ENCODE results near the gene ALOX15B.

Gene ALOX15B, protein sequence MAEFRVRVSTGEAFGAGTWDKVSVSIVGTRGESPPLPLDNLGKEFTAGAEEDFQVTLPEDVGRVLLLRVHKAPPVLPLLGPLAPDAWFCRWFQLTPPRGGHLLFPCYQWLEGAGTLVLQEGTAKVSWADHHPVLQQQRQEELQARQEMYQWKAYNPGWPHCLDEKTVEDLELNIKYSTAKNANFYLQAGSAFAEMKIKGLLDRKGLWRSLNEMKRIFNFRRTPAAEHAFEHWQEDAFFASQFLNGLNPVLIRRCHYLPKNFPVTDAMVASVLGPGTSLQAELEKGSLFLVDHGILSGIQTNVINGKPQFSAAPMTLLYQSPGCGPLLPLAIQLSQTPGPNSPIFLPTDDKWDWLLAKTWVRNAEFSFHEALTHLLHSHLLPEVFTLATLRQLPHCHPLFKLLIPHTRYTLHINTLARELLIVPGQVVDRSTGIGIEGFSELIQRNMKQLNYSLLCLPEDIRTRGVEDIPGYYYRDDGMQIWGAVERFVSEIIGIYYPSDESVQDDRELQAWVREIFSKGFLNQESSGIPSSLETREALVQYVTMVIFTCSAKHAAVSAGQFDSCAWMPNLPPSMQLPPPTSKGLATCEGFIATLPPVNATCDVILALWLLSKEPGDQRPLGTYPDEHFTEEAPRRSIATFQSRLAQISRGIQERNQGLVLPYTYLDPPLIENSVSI

DNA sequence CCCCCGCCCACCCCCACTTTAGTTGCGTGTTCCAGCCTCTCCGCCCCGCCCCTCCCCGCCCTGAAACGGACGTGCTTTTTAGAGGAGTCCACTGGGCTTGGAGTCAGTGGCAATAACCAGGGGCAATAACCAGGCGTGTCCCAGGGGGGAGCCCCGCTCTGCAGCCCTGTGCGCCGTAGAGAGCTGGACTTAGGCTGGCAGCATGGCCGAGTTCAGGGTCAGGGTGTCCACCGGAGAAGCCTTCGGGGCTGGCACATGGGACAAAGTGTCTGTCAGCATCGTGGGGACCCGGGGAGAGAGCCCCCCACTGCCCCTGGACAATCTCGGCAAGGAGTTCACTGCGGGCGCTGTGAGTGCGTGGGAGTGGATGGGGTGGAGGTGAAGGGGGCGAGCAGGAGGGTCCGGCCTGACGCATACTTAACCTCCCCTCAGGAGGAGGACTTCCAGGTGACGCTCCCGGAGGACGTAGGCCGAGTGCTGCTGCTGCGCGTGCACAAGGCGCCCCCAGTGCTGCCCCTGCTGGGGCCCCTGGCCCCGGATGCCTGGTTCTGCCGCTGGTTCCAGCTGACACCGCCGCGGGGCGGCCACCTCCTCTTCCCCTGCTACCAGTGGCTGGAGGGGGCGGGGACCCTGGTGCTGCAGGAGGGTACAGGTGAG lies at the start of gene ALOX15B:
Gene ALOX15B, plus strand, starts transcription at position 106 of the 657 bp plus-strand sequence. Its CDS starts 97 bp downstream, at position 203.
- DNase-seq: no peak

DNA sequence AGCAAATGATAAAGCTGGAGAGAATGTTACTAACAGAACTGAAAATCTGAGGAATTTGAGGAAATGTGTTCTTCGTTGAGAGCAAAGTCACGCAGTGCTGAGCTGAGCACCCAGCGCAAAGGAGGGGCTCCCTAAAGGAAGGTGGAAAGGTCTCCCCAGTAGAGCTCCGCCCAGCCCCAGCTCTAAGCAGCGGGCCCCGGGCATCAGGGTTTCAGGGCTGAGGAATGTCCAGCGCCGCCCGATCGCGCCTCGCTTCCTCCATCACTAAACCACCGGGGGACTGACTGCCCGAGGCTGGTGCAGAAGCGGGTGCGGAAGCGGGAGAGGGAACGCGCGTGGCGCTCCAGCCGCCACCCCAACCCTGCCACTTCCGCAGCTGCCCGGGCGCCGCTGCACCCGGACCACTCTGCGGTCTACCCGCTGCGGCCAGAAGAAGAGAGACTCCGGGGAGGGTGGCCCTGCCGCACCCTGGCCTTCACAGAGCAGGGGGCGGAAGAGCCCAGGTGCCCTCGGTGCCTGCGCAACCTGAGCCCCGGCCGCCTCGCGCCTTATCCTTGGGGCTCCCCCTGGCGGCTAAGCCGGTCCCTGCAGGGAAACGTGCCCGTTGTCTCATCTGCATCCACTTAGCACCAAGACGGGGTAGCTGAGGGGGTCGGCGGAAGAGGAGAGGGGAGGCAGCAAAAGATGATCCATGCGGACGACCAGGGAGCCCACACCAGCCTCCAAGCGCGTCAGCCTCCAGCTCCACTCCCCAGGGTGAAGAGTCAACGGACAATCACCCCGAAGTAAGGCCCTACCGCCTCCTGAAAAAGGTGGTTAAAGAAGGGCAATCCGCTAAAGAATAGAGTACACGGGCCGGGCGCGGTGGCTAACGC lies 48.8 kb upstream of the ALOX15B start:
- DNase-seq: peak; percentile 3

DNA sequence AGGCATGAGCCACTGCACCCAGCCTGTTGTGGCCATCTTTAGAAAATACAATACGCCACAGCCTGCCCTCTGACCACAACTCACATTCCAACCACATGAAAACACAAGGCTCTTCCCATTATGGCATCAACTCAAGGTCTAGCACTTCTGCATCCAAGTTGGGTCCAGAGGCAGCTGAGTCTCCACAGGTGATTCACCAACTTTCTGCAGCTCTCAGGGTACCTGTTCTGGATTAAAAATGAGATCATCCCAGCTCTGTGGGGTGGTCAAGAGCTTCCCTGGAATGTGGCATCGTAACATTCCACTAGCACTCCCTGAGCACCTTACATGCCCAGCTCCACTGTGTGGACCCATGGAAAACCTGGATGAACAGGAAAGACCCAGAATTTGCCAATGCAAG lies 46.3 kb upstream of the ALOX15B start:
- DNase-seq: no peak

DNA sequence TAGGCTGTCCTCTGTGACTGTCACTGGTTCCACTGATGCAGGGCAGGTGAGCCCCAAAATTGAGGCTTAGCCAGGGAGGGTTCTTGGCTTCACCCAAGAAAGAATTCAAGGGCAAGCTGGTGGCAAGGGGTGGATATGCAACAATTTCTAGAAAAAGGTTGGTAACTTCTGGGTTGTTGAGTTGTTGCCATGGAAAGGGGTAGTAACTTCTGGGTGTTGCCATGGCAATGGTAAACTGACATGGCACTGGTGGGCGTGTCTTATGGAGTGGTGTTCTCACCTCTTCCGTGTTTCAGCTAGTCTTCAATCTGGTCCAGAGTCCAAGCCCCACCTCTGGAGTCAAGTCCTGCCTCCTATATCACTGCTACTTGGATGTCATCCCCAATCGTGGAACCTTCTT lies 45.9 kb upstream of the ALOX15B start:
- no peak for DNase-seq

DNA sequence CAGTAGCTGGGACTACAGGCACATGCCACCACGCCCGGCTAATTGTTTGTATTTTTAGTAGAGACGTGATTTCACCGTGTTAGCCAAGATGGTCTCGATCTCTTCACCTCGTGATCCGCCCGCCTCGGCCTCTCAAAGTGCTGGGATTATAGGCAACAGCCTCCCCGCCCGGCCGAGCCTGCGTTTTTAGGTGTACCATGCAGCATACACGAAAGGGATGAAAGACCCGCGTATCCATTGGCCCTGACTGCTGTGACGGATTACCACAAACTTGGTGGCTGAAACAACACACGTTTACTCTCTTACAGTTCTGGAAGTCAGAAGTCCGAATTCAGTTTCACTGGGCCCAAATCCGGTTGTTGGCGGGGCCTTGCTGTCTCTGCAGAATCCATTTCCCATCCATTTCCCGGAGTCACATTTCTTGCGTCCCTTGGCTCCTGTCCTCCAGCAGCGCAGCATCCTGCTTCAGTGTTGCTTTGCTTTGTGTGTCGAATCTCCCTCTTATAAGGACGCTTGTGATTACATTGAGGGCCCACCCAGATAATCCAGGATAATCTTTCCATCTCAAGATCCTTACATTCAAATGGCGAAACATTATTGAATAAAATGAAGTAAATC lies 44.8 kb upstream of the ALOX15B start:
- DNase-seq: no peak

DNA sequence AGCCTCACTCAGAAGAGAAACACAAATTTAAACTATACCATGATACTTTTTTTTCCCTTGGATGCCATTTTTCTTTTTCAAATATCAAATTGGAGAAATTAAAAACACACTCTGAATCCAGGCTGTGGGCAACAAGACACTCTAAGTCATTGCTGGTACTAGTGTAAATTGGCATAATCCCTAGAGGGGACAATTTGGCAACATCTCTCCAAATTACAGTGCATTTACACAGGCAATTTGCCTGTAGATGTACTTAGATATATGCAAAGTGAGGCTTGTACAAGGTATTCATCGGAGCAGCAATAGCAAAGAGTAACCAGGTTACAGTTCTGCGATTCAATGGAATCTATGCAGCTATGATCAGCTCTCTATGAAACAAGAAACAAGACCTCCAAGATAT lies 43.1 kb upstream of the ALOX15B start:
- no peak for DNase-seq

DNA sequence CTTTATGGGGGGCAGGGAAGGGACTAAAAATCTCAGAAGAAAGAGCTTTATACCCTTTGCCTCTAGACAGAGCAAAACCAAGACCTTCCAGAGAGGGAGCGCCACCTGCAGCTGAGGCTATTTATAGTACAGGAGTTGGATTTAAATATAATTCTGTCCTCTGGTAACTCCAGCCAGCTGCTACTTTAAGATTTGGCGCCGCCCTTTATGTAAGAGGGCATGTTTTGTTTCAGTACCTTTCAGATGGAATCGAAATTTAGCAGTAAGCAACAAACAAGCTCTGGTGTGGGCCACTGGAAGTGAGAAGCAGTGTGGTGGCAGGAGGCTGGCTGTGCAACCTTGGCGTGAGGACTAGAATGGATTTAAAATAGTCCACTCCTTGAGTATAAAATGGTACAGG lies 41.7 kb upstream of the ALOX15B start:
- DNase-seq: no peak

DNA sequence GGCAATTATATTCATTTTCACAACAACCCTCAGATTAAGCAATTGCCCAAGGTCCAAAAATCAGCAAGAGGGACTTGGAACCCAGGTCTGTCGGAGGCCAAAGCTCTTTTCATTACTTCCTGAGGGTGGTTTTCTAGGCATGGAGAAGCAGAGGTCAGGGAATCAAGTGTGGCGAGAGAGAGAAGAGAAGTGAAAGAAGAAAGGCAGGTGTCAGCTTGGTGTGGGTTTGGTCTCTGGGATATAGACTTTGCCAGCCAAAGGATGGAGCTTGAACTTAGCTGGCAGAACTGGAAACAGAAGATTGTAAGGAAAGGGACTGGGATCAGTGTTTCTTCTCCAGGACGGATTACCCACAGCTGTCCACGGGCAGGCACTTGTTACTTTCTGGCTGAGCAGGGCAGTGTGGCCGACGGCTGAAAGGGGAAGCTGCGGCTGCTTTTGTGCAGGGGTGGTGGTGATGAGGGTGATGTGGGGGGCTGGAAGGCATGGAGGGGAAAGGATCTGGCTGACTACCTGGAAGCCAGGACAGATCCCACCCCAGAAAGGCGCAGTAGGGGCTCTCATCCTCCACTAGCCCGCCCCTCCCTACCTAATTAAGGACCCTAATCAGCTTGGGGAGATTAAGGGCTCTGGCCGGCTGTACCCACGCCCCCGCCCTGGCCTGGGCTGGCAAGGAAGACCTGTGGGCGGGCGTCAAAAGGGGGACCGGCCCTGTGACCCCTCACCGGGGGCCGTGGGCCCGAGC lies 36.7 kb upstream of the ALOX15B start, which contains the start of gene GUCY2D:
Gene GUCY2D, plus strand, starts transcription at position 640 of the 745 bp plus-strand sequence. CDS start 433 bp downstream, outside the sequence.
- no peak for DNase-seq

DNA sequence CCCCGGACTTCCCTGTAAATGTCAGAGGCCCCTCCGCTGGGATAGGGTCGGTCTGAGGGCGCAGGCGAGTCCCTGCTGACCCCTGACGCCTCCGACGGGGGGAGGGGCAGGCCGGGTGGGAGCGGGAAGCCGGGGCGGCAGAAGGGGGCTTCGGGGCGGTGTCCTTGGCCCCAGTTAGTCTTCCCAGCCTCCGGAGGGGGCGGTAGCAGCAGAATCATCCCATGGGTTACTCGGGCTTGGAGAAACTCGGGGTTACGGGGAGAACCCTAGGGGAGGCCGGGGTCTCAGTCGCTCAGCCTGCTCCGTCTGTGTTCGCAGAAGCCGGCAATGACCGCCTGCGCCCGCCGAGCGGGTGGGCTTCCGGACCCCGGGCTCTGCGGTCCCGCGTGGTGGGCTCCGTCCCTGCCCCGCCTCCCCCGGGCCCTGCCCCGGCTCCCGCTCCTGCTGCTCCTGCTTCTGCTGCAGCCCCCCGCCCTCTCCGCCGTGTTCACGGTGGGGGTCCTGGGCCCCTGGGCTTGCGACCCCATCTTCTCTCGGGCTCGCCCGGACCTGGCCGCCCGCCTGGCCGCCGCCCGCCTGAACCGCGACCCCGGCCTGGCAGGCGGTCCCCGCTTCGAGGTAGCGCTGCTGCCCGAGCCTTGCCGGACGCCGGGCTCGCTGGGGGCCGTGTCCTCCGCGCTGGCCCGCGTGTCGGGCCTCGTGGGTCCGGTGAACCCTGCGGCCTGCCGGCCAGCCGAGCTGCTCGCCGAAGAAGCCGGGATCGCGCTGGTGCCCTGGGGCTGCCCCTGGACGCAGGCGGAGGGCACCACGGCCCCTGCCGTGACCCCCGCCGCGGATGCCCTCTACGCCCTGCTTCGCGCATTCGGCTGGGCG lies 35.9 kb upstream of the ALOX15B start:
- no peak for DNase-seq

DNA sequence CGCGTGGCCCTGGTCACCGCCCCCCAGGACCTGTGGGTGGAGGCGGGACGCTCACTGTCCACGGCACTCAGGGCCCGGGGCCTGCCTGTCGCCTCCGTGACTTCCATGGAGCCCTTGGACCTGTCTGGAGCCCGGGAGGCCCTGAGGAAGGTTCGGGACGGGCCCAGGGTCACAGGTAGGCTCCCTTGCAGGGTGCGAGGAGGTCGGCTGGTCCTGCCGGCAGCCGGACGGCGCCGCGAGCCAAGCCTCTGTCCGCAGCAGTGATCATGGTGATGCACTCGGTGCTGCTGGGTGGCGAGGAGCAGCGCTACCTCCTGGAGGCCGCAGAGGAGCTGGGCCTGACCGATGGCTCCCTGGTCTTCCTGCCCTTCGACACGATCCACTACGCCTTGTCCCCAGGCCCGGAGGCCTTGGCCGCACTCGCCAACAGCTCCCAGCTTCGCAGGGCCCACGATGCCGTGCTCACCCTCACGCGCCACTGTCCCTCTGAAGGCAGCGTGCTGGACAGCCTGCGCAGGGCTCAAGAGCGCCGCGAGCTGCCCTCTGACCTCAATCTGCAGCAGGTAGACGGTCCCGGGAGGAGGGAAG lies 35.2 kb upstream of the ALOX15B start:
- no peak for DNase-seq

DNA sequence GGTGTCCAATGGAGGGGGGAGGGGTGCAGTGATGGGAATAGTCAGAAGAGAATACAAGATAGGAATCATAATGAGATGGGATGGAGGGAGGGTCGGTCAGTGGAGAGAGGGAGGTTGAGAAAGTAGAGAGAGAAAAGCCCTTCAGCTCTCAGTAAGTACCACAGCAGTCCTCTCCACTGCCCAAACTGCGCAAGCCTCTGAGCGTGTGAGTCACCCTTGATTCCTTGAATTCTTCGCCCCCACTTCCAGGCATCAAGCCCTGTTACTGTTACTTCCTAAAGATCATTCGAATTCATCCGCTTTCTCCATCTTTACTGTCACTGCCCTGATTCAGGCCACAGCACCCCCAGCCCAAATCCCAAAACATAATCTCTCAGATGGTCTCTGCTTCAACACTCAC lies 34.0 kb upstream of the ALOX15B start:
- no peak for DNase-seq

DNA sequence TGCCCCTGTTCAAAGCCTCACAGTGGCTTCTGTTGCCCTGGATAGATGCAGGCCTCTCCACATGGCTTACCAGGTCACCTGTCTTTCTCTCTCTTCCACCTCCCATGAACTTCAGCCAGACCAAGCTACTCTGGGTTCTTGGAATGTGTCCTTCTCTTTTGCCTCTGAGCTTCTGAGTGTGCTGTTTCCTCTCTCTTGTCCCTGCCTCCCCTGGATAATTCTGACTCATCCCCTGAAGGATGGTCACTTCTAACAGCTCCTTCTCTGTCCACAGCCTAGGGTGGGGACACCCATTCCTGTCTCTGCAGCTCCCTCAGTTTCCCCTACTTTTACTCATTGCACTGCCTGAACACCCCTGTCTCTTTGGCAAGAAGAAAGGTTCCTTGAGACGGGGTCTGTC lies 33.5 kb upstream of the ALOX15B start:
- DNase-seq: no peak

DNA sequence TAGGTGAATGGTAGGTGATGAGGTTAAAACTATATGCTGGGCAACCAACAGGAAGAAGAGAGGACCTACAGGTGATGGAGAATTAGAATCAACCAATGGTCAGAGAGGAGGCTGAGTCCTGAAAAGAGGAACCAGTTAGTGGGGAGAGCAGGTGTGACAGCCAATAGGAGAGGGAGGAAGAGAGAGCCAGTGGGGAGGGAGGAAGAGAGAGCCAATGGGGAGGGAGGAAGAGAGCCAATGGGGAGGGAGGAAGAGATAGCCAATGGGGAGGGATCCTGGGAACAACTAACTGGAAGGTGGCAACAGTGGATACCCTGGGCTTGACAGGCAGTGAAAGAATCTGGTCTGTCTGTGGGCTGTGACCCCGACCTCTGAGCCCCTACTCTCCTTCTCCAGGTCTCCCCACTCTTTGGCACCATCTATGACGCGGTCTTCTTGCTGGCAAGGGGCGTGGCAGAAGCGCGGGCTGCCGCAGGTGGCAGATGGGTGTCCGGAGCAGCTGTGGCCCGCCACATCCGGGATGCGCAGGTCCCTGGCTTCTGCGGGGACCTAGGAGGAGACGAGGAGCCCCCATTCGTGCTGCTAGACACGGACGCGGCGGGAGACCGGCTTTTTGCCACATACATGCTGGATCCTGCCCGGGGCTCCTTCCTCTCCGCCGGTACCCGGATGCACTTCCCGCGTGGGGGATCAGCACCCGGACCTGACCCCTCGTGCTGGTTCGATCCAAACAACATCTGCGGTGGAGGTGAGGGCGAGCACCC lies 32.7 kb upstream of the ALOX15B start:
- no peak for DNase-seq

DNA sequence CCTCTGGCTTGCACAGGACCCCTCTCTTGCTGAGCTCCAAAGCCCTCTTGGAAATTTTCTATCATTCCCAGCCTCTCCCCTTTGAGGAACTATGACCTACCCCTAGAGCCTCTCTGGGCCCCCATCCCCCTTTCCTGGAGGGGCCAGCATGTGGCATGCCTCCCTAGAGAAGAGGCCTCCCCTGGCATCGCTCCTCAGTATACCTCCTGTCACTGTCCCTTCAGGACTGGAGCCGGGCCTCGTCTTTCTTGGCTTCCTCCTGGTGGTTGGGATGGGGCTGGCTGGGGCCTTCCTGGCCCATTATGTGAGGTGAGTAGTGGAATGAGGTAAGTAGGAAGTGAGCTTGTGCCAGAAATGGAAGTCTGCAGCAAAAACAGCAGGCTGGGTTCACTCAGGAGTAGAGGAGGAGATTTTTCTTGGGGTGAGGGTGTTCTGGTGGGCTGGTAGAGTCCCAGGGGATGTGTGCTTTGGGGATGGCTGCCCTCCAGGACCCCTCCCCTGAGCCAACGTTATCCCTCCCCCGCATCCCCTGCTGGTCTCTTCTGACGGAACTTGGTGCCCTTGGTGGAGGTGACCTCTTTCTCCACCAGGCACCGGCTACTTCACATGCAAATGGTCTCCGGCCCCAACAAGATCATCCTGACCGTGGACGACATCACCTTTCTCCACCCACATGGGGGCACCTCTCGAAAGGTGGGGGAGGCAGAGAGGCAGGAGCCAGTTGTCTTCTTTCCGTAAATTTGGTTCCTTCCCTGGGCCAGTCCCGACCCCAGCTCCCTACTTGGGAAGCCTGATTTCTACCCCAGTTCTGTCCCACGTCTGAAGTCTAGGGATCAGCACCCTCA lies 31.8 kb upstream of the ALOX15B start:
- DNase-seq: no peak

DNA sequence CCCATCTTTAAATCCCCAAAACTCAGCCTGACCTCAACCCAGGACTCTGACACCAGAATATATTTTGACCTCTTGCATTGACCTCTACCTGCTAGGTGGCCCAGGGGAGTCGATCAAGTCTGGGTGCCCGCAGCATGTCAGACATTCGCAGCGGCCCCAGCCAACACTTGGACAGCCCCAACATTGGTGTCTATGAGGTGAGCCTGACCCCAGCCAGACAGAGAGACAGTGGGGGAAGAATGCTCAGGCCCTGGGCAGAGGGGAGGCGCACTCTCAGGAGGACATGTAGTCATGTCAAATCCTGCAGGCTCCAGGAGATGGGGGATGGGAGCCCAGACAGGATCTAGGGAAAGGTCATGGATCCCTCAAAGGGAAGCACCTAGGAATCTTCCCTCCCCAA lies 31.0 kb upstream of the ALOX15B start:
- DNase-seq: no peak

DNA sequence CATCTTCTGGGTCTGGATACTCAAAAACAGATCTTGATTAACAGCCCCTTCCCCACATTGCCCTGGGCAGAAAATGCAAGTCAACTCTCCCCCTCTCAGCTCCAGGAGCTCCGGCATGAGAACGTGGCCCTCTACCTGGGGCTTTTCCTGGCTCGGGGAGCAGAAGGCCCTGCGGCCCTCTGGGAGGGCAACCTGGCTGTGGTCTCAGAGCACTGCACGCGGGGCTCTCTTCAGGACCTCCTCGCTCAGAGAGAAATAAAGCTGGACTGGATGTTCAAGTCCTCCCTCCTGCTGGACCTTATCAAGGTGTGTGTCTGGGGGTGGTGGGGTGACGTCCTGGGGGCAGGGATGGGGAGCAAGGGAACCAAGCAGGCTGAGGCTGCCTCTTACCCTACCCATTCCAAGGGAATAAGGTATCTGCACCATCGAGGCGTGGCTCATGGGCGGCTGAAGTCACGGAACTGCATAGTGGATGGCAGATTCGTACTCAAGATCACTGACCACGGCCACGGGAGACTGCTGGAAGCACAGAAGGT lies 26.7 kb upstream of the ALOX15B start:
- no peak for DNase-seq

DNA sequence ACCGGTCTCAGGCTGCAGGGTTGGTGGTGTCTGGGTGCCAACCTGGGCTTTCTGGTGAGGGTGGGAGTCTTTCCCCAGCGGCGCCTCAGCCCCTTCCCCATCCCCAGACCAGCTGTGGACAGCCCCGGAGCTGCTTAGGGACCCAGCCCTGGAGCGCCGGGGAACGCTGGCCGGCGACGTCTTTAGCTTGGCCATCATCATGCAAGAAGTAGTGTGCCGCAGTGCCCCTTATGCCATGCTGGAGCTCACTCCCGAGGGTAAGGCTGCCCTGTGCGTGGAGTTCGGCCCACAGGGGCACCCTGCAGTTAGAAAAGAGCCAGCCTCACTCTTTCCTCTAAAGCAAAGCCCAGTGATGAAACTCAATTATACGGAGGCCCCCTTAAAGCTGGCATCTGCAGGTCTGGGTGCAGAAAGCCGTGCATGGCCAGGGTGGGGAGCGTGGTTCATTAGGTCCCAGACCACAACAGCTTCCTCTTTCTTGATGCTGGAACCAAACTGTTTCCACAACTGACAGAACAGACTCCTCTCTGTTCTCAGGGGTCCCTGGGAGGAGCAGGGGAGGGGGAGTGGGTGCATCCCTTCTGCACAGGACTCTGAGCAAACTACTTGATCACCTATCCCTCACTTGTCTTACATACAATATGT lies 25.7 kb upstream of the ALOX15B start:
- no peak for DNase-seq
